Measurements from ENCODE around the gene SCARB1. TPM values are rescaled to one million over a fixed set of nuclear protein-coding genes. Genes with fewer than 3 reads are reported as not detected.

SCARB1 gene
- total and polyA plus RNA-seq, 2 of the 13 experiments (the other 11 are each of a cell fraction or from before 2014, with no cell fraction given), result 63.4 to 160 TPM

GRCh38 chr12:124856132-124856841, 7.4 kb downstream of the SCARB1 start (continued):
- no peak for TF ChIP-seq NFAT5 (CRISPR knock-in tag; IDR thresholded peaks at IDR 0.05)
- no peak for TF ChIP-seq PHB2 (IDR thresholded peaks at IDR 0.05; ENCODE audit: partially characterized antibody)
- no peak for TF ChIP-seq NR2F1 (CRISPR knock-in tag; IDR thresholded peaks at IDR 0.05)
- TF ChIP-seq ZNF564 (CRISPR knock-in tag; IDR thresholded peaks at IDR 0.05), result no peak
- TF ChIP-seq NR1H2 (CRISPR knock-in tag; IDR thresholded peaks at IDR 0.05; ENCODE audit: borderline replicate concordance, low read depth), result peak; percentile 26; the same call in 1 of the 2 replicates
- TF ChIP-seq ARNT2 (CRISPR knock-in tag; IDR thresholded peaks at IDR 0.05; ENCODE audit: low read depth), result no peak
- no peak for TF ChIP-seq GATAD2A (CRISPR knock-in tag; IDR thresholded peaks at IDR 0.05)
- TF ChIP-seq ZNF616 (CRISPR knock-in tag; IDR thresholded peaks at IDR 0.05; ENCODE audit: low read depth), result no peak
- TF ChIP-seq SOX5 (CRISPR knock-in tag; IDR thresholded peaks at IDR 0.05; ENCODE audit: borderline replicate concordance), result no peak
- no peak for TF ChIP-seq PPARG (CRISPR knock-in tag; conservative IDR thresholded peaks at IDR 0.05)
- peak; percentile 37; the same call in 1 of the 2 replicates for TF ChIP-seq RBFOX2 (IDR thresholded peaks at IDR 0.05; ENCODE audit: low read depth, low read length)
- no peak for TF ChIP-seq KLF12 (CRISPR knock-in tag; IDR thresholded peaks at IDR 0.05; ENCODE audit: borderline replicate concordance)
- no peak for TF ChIP-seq NCOA2 (CRISPR knock-in tag; IDR thresholded peaks at IDR 0.05)
- no peak for TF ChIP-seq ZNF326 (CRISPR knock-in tag; IDR thresholded peaks at IDR 0.05; ENCODE audit: borderline replicate concordance)
- no peak for TF ChIP-seq ZNF780A (CRISPR knock-in tag; IDR thresholded peaks at IDR 0.05)
- no peak for TF ChIP-seq PATZ1 (CRISPR knock-in tag; IDR thresholded peaks at IDR 0.05)
- no peak for TF ChIP-seq ZNF33B (CRISPR knock-in tag; IDR thresholded peaks at IDR 0.05)
